GM23338 (cell line): ENCODE data around the gene RAP1GAP2. TPM values are rescaled to one million over a fixed set of nuclear protein-coding genes. Genes with fewer than 3 reads are reported as not detected.

Experiments used
- ATAC-seq: fragments of 200-7000 bp; cut with Tn5 transposase; 3 replicates; pipeline ENCODE4 v1.9.1; 2020
- DNase-seq: peaks from one replicate; pipeline ENCODE4 v3.0.0-alpha.2; 2015; ENCODE audit warnings: low spot score
- H2AFZ ChIP-seq: fragments of 200-600 bp; sonication (generic); 2 replicates; pipeline ENCODE4 v1.8.0; 2016; ENCODE audit warnings: antibody characterized with exemption, mild to moderate bottlenecking, moderate library complexity
- H3F3A ChIP-seq: fragments of 200-600 bp; sonication (generic); replicated peaks from 2 replicates; pipeline ENCODE4 v1.8.0; 2017; ENCODE audit warnings: antibody characterized with exemption, mixed run types, low read depth
- H3K27ac ChIP-seq: fragments of 200-600 bp; sonication (generic); 2 replicates; pipeline ENCODE4 v1.6.1; 2016; ENCODE audit warnings: low read depth
- H3K27me3 ChIP-seq: fragments of 200-600 bp; sonication (generic); 2 replicates; pipeline ENCODE4 v1.8.0; 2016; ENCODE audit warnings: mild to moderate bottlenecking, mixed run types, moderate library complexity; ENCODE audit not compliant: insufficient read depth
- H3K36me3 ChIP-seq: fragments of 200-600 bp; sonication (generic); 2 replicates; pipeline ENCODE4 v1.8.0; 2016; ENCODE audit warnings: mild to moderate bottlenecking; ENCODE audit not compliant: insufficient read depth
- H3K4me1 ChIP-seq: fragments of 200-600 bp; sonication (generic); 2 replicates; pipeline ENCODE4 v1.8.0; 2016; ENCODE audit warnings: mild to moderate bottlenecking, moderate library complexity; ENCODE audit not compliant: insufficient read depth
- H3K4me2 ChIP-seq: fragments of 200-600 bp; sonication (generic); 2 replicates; pipeline ENCODE4 v1.7.1; 2017; ENCODE audit warnings: mixed run types
- H3K4me3 ChIP-seq: fragments of 200-600 bp; sonication (generic); 2 replicates; pipeline ENCODE4 v1.6.1; 2016; ENCODE audit warnings: mixed run types
- H3K79me2 ChIP-seq: fragments of 200-600 bp; sonication (generic); replicated peaks from 2 replicates; pipeline ENCODE4 v1.8.0; 2017; ENCODE audit warnings: mild to moderate bottlenecking; ENCODE audit not compliant: insufficient read depth
- H3K9me2 ChIP-seq: fragments of 200-600 bp; sonication (generic); 2 replicates; pipeline ENCODE4 v1.8.0; 2017; ENCODE audit not compliant: insufficient read depth
- H4K20me1 ChIP-seq: fragments of 200-600 bp; sonication (generic); replicated peaks from 2 replicates; pipeline ENCODE4 v1.8.0; 2017; ENCODE audit warnings: mild to moderate bottlenecking; ENCODE audit not compliant: insufficient read depth
- H3K27ac Mint-ChIP-seq: 2 replicates; pipeline ENCODE4 v1.8.0; 2020; ENCODE audit warnings: inconsistent platforms, mild to moderate bottlenecking, moderate library complexity, mixed read lengths
- H3K27me3 Mint-ChIP-seq: 3 replicates; pipeline ENCODE4 v1.8.0; 2022; ENCODE audit warnings: low read depth, mild to moderate bottlenecking, moderate library complexity, mixed read lengths, inconsistent platforms; ENCODE audit not compliant: insufficient read depth, poor library complexity
- H3K36me3 Mint-ChIP-seq: 3 replicates; pipeline ENCODE4 v1.8.0; 2021; ENCODE audit warnings: low read depth, mild to moderate bottlenecking, inconsistent platforms, moderate library complexity, mixed read lengths
- H3K4me1 Mint-ChIP-seq: 3 replicates; pipeline ENCODE4 v1.8.0; 2020; ENCODE audit warnings: mild to moderate bottlenecking, inconsistent platforms, mixed read lengths
- H3K4me3 Mint-ChIP-seq: 3 replicates; pipeline ENCODE4 v1.8.0; 2021; ENCODE audit warnings: moderate library complexity, mild to moderate bottlenecking, inconsistent platforms, mixed read lengths
- H3K9me3 Mint-ChIP-seq: 3 replicates; pipeline ENCODE4 v1.8.0; 2020; ENCODE audit warnings: moderate library complexity, mild to moderate bottlenecking, inconsistent platforms, mixed read lengths
- CTCF ChIP-seq, 2 experiments: fragments of 200-600 bp in 1 of 2; sonication (generic) in 1 of 2; conservative IDR thresholded peaks; 2 replicates each; pipeline versions ENCODE4 v1.5.1 to v1.6.1; 2016 to 2017; ENCODE audit warnings: antibody characterized with exemption in 2 of 2, low read depth in 2 of 2, mild to moderate bottlenecking in 2 of 2, moderate library complexity in 1 of 2
- ETS1 ChIP-seq: IDR thresholded peaks from 2 replicates; pipeline ENCODE4 v1.6.1; 2016; ENCODE audit warnings: antibody characterized with exemption
- EZH2 ChIP-seq: fragments of 200-600 bp; sonication (generic); IDR thresholded peaks from one replicate; pipeline ENCODE4 v1.8.0; 2017; ENCODE audit warnings: antibody characterized with exemption, mild to moderate bottlenecking, low read depth; ENCODE audit not compliant: unreplicated experiment
- EZH2phosphoT487 ChIP-seq: fragments of 200-600 bp; sonication (generic); IDR thresholded peaks from one replicate; pipeline ENCODE4 v1.8.1; 2018; ENCODE audit warnings: antibody characterized with exemption; ENCODE audit not compliant: unreplicated experiment
- JUNB ChIP-seq: IDR thresholded peaks from one replicate; pipeline ENCODE4 v1.6.1; 2016; ENCODE audit warnings: antibody characterized with exemption; ENCODE audit not compliant: unreplicated experiment
- NANOG ChIP-seq: IDR thresholded peaks from 2 replicates; pipeline ENCODE4 v1.6.1; 2016; ENCODE audit warnings: antibody characterized with exemption, borderline replicate concordance
- POLR2AphosphoS5 ChIP-seq: IDR thresholded peaks from 2 replicates; pipeline ENCODE4 v1.6.1; 2016; ENCODE audit warnings: antibody characterized with exemption, low read depth
- STAT1 ChIP-seq: IDR thresholded peaks from one replicate; pipeline ENCODE4 v1.6.1; 2016; ENCODE audit warnings: antibody characterized with exemption; ENCODE audit not compliant: unreplicated experiment
- ZNF114 ChIP-seq: fragments of 250-450 bp; sonication (Bioruptor Pico); IDR thresholded peaks from 2 replicates; pipeline ENCODE4 v1.5.0; 2020; ENCODE audit warnings: mild to moderate bottlenecking, moderate library complexity
- ZNF331 ChIP-seq: fragments of 250-450 bp; sonication (Bioruptor Pico); IDR thresholded peaks from 2 replicates; pipeline ENCODE4 v1.5.0; 2020; ENCODE audit warnings: low read depth, mild to moderate bottlenecking, moderate library complexity
- polyA plus RNA-seq: library from polyadenylated mRNA; unstranded; fragments of >200 nt; fragmentation: Nextera tagmentation; extraction: Ambion mirVana; gene quantifications from 2 replicates; pipeline ENCODE4 v1.2.1, GENCODE V29; 2016
- total RNA-seq: library from RNA; depleted of rRNA; stranded (reverse); fragments of >200 nt; shearing (Covaris generic); gene quantifications from 2 replicates; pipeline ENCODE4 v1.2.3, GENCODE V29; 2014
- TF ChIP-seq, protein P1 (sequence below): fragments of 250-450 bp; sonication (Bioruptor Pico); IDR thresholded peaks from 2 replicates; pipeline ENCODE4 v1.5.0; 2020; ENCODE audit warnings: mild to moderate bottlenecking, moderate library complexity

RAP1GAP2 gene
- total and polyA plus RNA-seq, 2 experiments from 2014 or later: 17.8 to 46.1 TPM

DNA sequence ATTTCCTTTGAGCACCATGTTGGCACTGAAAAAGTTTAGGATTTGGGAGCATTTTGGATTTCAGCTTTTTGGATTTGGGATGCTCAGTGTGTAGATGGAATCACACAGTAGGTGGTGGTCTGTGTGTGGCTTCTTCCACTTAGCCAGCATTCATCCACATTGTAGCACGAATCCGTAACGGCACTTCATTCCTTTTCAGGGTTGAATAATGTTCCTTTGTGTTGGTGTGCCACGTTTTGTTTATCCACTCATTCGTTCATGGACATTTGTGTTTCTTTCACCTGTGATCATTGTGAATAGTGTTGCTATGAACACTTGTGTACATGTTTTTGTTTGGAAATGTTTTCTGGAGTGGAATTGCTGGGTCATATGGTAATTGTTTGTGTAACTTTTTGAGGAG is 85.1 kb downstream of the RAP1GAP2 start (continued):
- no peak for TF ChIP-seq ZNF331 (CRISPR knock-in tag)
- no peak for TF ChIP-seq ZNF114 (CRISPR knock-in tag)
- no peak for TF ChIP-seq JUNB
- no peak for TF ChIP-seq ETS1
- TF ChIP-seq POLR2AphosphoS5: no peak
- TF ChIP-seq STAT1: no peak
- no peak for TF ChIP-seq NANOG
- no peak for TF ChIP-seq EZH2phosphoT487
- TF ChIP-seq EZH2: no peak
- no peak for TF ChIP-seq CTCF (conservative IDR thresholded peaks at IDR 0.05; ENCODE audit: low read depth in 2 of 2)

- H3K4me2 ChIP-seq: peak overlapping the region; percentile 51; the same call in 1 of the 2 replicates
- DNase-seq (no peak), ATAC-seq (peak; percentile 64)
- no peaks in the 10 kb centered on the region for H3K27me3 ChIP-seq
- H3K36me3 ChIP-seq: no peaks in the 10 kb centered on the region
- Mint-ChIP-seq H3K36me3 (peaks cover 6% of the 10 kb centered on the region; the same call in 2 of the 3 replicates), H3K27me3 (peaks cover 9% of the 10 kb centered on the region), H3K27ac (peak overlapping the region; percentile 32), H3K4me3 (no peak overlapping the region; the same call in 2 of the 3 replicates), H3K4me1 (peaks cover 45% of the 10 kb centered on the region), H3K9me3 (no peaks in the 10 kb centered on the region; the same call in 2 of the 3 replicates)
- H3K4me1 ChIP-seq: peaks cover 31% of the 10 kb centered on the region
- H3K27ac ChIP-seq: peak overlapping the region; percentile 85
- no peak overlapping the region for H2AFZ ChIP-seq
- H3K9me2 ChIP-seq: no peaks in the 10 kb centered on the region
- H3F3A ChIP-seq: peaks cover 4% of the 10 kb centered on the region; the same call in 1 of the 2 replicates
- peaks cover 100% of the 10 kb centered on the region for H3K79me2 ChIP-seq
- H3K4me3 ChIP-seq: no peak overlapping the region
- peaks cover 40% of the 10 kb centered on the region for H4K20me1 ChIP-seq
- TF ChIP-seq CTCF (conservative IDR thresholded peaks at IDR 0.05; ENCODE audit: low read depth in 2 of 2) (no peak), POLR2AphosphoS5 (no peak), STAT1 (no peak), ETS1 (no peak), EZH2 (no peak), NANOG (no peak)
- TF ChIP-seq, protein P1, sequence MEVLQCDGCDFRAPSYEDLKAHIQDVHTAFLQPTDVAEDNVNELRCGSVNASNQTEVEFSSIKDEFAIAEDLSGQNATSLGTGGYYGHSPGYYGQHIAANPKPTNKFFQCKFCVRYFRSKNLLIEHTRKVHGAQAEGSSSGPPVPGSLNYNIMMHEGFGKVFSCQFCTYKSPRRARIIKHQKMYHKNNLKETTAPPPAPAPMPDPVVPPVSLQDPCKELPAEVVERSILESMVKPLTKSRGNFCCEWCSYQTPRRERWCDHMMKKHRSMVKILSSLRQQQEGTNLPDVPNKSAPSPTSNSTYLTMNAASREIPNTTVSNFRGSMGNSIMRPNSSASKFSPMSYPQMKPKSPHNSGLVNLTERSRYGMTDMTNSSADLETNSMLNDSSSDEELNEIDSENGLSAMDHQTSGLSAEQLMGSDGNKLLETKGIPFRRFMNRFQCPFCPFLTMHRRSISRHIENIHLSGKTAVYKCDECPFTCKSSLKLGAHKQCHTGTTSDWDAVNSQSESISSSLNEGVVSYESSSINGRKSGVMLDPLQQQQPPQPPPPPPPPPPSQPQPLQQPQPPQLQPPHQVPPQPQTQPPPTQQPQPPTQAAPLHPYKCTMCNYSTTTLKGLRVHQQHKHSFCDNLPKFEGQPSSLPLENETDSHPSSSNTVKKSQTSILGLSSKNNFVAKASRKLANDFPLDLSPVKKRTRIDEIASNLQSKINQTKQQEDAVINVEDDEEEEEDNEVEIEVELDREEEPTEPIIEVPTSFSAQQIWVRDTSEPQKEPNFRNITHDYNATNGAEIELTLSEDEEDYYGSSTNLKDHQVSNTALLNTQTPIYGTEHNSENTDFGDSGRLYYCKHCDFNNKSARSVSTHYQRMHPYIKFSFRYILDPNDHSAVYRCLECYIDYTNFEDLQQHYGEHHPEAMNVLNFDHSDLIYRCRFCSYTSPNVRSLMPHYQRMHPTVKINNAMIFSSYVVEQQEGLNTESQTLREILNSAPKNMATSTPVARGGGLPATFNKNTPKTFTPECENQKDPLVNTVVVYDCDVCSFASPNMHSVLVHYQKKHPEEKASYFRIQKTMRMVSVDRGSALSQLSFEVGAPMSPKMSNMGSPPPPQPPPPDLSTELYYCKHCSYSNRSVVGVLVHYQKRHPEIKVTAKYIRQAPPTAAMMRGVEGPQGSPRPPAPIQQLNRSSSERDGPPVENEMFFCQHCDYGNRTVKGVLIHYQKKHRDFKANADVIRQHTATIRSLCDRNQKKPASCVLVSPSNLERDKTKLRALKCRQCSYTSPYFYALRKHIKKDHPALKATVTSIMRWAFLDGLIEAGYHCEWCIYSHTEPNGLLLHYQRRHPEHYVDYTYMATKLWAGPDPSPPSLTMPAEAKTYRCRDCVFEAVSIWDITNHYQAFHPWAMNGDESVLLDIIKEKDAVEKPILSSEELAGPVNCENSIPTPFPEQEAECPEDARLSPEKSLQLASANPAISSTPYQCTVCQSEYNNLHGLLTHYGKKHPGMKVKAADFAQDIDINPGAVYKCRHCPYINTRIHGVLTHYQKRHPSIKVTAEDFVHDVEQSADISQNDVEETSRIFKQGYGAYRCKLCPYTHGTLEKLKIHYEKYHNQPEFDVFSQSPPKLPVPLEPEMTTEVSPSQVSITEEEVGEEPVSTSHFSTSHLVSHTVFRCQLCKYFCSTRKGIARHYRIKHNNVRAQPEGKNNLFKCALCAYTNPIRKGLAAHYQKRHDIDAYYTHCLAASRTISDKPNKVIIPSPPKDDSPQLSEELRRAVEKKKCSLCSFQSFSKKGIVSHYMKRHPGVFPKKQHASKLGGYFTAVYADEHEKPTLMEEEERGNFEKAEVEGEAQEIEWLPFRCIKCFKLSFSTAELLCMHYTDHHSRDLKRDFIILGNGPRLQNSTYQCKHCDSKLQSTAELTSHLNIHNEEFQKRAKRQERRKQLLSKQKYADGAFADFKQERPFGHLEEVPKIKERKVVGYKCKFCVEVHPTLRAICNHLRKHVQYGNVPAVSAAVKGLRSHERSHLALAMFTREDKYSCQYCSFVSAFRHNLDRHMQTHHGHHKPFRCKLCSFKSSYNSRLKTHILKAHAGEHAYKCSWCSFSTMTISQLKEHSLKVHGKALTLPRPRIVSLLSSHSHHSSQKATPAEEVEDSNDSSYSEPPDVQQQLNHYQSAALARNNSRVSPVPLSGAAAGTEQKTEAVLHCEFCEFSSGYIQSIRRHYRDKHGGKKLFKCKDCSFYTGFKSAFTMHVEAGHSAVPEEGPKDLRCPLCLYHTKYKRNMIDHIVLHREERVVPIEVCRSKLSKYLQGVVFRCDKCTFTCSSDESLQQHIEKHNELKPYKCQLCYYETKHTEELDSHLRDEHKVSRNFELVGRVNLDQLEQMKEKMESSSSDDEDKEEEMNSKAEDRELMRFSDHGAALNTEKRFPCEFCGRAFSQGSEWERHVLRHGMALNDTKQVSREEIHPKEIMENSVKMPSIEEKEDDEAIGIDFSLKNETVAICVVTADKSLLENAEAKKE (CRISPR knock-in tag): no peak
Observed at GRCh38 chr17:2883544-2884213, 87.4 kb downstream of the RAP1GAP2 start.
